Heart left ventricle (tissue), 16 donors: Measurements from ENCODE around the gene CDH23. TPM values are rescaled to one million over a fixed set of nuclear protein-coding genes. Genes with fewer than 3 reads are reported as not detected.
A peak's percentile ranks its signal among the peaks of the same experiment; 100 is the strongest.

ENCODE experiments used
- ATAC-seq, 4 donors: fragments of 200-7000 bp; cut with Tn5 transposase; one replicate each; pipeline ENCODE4 v1.9.1; 2020 to 2022; ENCODE audit warnings: moderate library complexity in 4 of 4, mild to moderate bottlenecking in 3 of 4, moderate number of reproducible peaks in 1 of 4
- DNase-seq, 5 donors: peaks; one replicate each; pipeline ENCODE4 v3.0.0-alpha.2; 2020
- H3K27ac ChIP-seq, 12 donors: fragments of 200-600 bp; sonication (generic) in 4 of 12; one replicate each; pipeline versions ENCODE4 v1.5.0 to v1.8.0; 2016 to 2022; ENCODE audit warnings: mild to moderate bottlenecking in 2 of 12
- H3K27me3 ChIP-seq, 9 donors: fragments of 200-600 bp; sonication (generic) in 2 of 9; one replicate each; pipeline versions ENCODE4 v1.5.1 to v1.8.0; 2016 to 2022; ENCODE audit warnings: mild to moderate bottlenecking in 3 of 9
- H3K36me3 ChIP-seq, 9 donors: fragments of 200-600 bp; sonication (generic) in 2 of 9; one replicate each; pipeline versions ENCODE4 v1.5.0 to v1.8.0; 2018 to 2022; ENCODE audit warnings: mild to moderate bottlenecking in 2 of 9
- H3K4me1 ChIP-seq, 12 donors: fragments of 200-600 bp; sonication (generic) in 4 of 12; one replicate each; pipeline versions ENCODE4 v1.5.0 to v1.8.0; 2016 to 2022; ENCODE audit warnings: mild to moderate bottlenecking in 3 of 12
- H3K4me3 ChIP-seq, 12 donors: fragments of 200-600 bp; sonication (generic) in 4 of 12; one replicate each; pipeline versions ENCODE4 v1.5.0 to v1.8.0; 2017 to 2022; ENCODE audit warnings: mild to moderate bottlenecking in 9 of 12, moderate library complexity in 4 of 12
- H3K9me3 ChIP-seq, 12 donors: fragments of 200-600 bp; sonication (generic) in 4 of 12; one replicate each; pipeline versions ENCODE4 v1.5.0 to v1.8.0; 2016 to 2022; ENCODE audit warnings: mild to moderate bottlenecking in 1 of 12
- CTCF ChIP-seq, 12 donors: fragments of 200-600 bp; sonication (generic) in 4 of 12; IDR thresholded peaks; one replicate each; pipeline versions ENCODE4 v1.5.0 to v1.8.0; 2018 to 2022; ENCODE audit warnings: antibody characterized with exemption in 12 of 12, mild to moderate bottlenecking in 5 of 12
- POLR2A ChIP-seq, 2 donors: fragments of 450-650 bp; IDR thresholded peaks; one replicate each; pipeline ENCODE4 v1.6.1; 2017; ENCODE audit warnings: antibody characterized with exemption in 2 of 2, mild to moderate bottlenecking in 2 of 2, moderate library complexity in 2 of 2
- WGBS, 4 donors: extraction: QIAGEN DNeasy Blood & Tissue Kit in 2 of 4; methylation state at CpG; one replicate each; pipeline versions ENCODE4 v1.1.5 to v1.1.7; 2013 to 2018; 5-methylcytosine and 5-hydroxymethylcytosine counted together
- intact Hi-C, 10 donors: fragments of 100-400 bp; cut with DNase I; formaldehyde crosslinking; loops; one replicate each; pipeline versions ENCODE4 v1.11.1 to v1.14.2; 2022
- polyA plus RNA-seq, 2 donors: library from polyadenylated mRNA; stranded (reverse); fragments of 200-250 nt; gene quantifications; one replicate each; pipeline ENCODE4 v1.2.3, GENCODE V29; 2013
- total RNA-seq, 9 donors: library from RNA; depleted of rRNA in 2 of 9; stranded (reverse); fragments of >200 nt in 2 of 9; fragmentation: NEBNext Ultra II Directional in 3 of 9; extraction: Animal tissue kit (Norgen Biotek cat#: 25700) in 3 of 9; gene quantifications; one replicate each; pipeline versions ENCODE4 v1.1.0 to v1.2.4, GENCODE V29; 2016 to 2023
- donor health status: ischemic (EF 13 %, LVEDD 7.1; RV severe dilation, severe dysfunction).
- donor health status: healthy with polysubstance abuse.
- donor health status: DM: no; HTN: yes; CAD: no.
- donor health status: DM: no; HTN: no; CAD: no.
- donor health status: ischemic (EF 25% LVEDD 6.9; RV normal size, moderate dysfunction).
- donor health status: ischemic (EF 25% LVEDD 5.7; RV mildly dilated, moderate dysfunction).
- donor health status: healthy.
- donor health status: DM: yes; HTN: yes; CAD: no.
- donor health status: ischemic (EF 35%, LVEDD 5.7; RV mildly dilated, moderate dysfunction).
- donor health status: nonischemic (EF 11% LVEDD 7.7; RV severe dilation, severe dysfunction).
- donor health status: DM: yes; HTN: yes; CAD: no.
- donor health status: PGD.
- donor health status: ischemic (EF 29% LVEDD 5.4; RV normal size, mild dysfunction).
- donor health status: nonischemic (EF 23%, LVEDD 6.1; RV moderate dilation, normal function).

Gene CDH23
- total and polyA plus RNA-seq, 11 donors: 1.2 to 8.6 (median 3.9) TPM

- no peak for DNase-seq
- intact Hi-C loops: no loop called here
Observed at GRCh38 chr10:71651428-71651827, 254.7 kb downstream of the CDH23 start.

GRCh38 chr10:71651928-71652327 lies 255.2 kb downstream of the CDH23 start:
- no peaks in the 10 kb centered on the region for H3K36me3 ChIP-seq
- DNase-seq: no peak
- peaks cover 0 to 4% (median 0%) of the 10 kb centered on the region in 12 donors for H3K4me1 ChIP-seq
- ATAC-seq: no peak
- 90 to 100% (median 94%) methylated on average over 4 of the region's 4 CpGs for WGBS, 4 donors
- H3K27ac ChIP-seq: no peak overlapping the region
- no peak overlapping the region for H3K4me3 ChIP-seq
- no peaks in the 10 kb centered on the region for H3K27me3 ChIP-seq
- no peaks in the 10 kb centered on the region for H3K9me3 ChIP-seq
- intact Hi-C loops: no loop called here
- TF ChIP-seq POLR2A (IDR thresholded peaks at IDR 0.05): no peak
- TF ChIP-seq CTCF (IDR thresholded peaks at IDR 0.05): no peak

More at GRCh38 chr10:71651428-71651827, 254.7 kb downstream of the CDH23 start:
- TF ChIP-seq CTCF (IDR thresholded peaks at IDR 0.05): no peak
- TF ChIP-seq POLR2A (IDR thresholded peaks at IDR 0.05): no peak
- Histone ChIP-seq H3K9me3 (no peaks in the 10 kb centered on the region), H3K4me3 (no peak overlapping the region), H3K36me3 (no peaks in the 10 kb centered on the region), H3K27ac (no peak overlapping the region), H3K4me1 (peaks cover 0 to 4% (median 0%) of the 10 kb centered on the region in 12 donors), H3K27me3 (no peaks in the 10 kb centered on the region)
- no peak for ATAC-seq
- 94 to 97% (median 95%) methylated on average over 6 of the region's 6 CpGs for WGBS, 4 donors

- WGBS, 4 donors: 80 to 92% (median 85%) methylated on average over 1 of the region's 1 CpG
- peaks cover 0 to 4% (median 0%) of the 10 kb centered on the region in 12 donors for H3K4me1 ChIP-seq
- TF ChIP-seq POLR2A (IDR thresholded peaks at IDR 0.05) (no peak), CTCF (IDR thresholded peaks at IDR 0.05) (no peak)
- no peak overlapping the region for H3K4me3 ChIP-seq
- H3K27me3 ChIP-seq: no peaks in the 10 kb centered on the region
- intact Hi-C loops: no loop called here
- H3K9me3 ChIP-seq: no peaks in the 10 kb centered on the region
- no peak for DNase-seq
- no peak overlapping the region for H3K27ac ChIP-seq
- no peak for ATAC-seq
- H3K36me3 ChIP-seq: no peaks in the 10 kb centered on the region
Observed at GRCh38 chr10:71653044-71653443, 256.3 kb downstream of the CDH23 start.

GRCh38 chr10:71656220-71656619 lies 259.5 kb downstream of the CDH23 start:
- H3K27me3 ChIP-seq: no peaks in the 10 kb centered on the region
- 55 to 81% (median 78%) methylated on average over 4 to 7 of the region's 7 CpGs for WGBS, 4 donors
- peaks cover 0 to 4% (median 0%) of the 10 kb centered on the region in 12 donors for H3K9me3 ChIP-seq
- no peak overlapping the region for H3K4me3 ChIP-seq
- TF ChIP-seq CTCF (IDR thresholded peaks at IDR 0.05) (no peak), POLR2A (IDR thresholded peaks at IDR 0.05) (no peak)
- no peaks in the 10 kb centered on the region for H3K4me1 ChIP-seq
- H3K36me3 ChIP-seq: no peaks in the 10 kb centered on the region
- ATAC-seq (peak in 1 of 4 donors; percentile 29), DNase-seq (no peak)
- intact Hi-C loops: no loop called here
- H3K27ac ChIP-seq: no peak overlapping the region
